H54 (cell line): ENCODE results near the gene ATP1B3.

Experiments
- DNase-seq: peaks from one replicate; pipeline ENCODE4 v3.0.0; 2011; ENCODE audit warnings: low spot score, mixed read lengths; ENCODE audit not compliant: insufficient read length
- FAIRE-seq: peaks from 3 replicates; lab custom pipeline; 2011; peaks lifted over from hg19 to GRCh38; lab: Jason Lieb, UNC
- POLR2A ChIP-seq: IDR thresholded peaks from 2 replicates; pipeline ENCODE4 v1.6.1; 2011; ENCODE audit warnings: low read depth, mild to moderate bottlenecking, low read length

ATP1B3 gene

DNA sequence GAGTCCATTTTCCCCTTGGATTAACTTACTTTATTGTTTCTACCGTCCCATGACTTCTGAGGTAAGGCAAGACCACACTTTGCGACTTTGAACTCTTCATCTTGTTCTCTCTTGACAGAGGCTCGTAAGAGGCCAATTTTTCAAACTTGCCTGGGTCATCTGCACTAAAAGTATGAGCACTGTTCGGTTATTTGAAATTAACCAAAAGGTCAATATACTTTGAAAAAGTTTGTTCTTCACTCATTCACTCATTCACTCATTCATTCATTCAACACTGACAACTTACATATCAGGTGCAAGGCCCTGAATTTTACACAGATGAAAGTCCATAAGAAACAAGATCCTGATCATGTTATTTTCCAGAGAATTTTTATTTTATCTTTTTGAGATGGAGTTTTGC, 57.9 kb downstream of the ATP1B3 start:
- DNase-seq (no peak), FAIRE-seq (no peak)
- TF ChIP-seq POLR2A = no peak

DNA sequence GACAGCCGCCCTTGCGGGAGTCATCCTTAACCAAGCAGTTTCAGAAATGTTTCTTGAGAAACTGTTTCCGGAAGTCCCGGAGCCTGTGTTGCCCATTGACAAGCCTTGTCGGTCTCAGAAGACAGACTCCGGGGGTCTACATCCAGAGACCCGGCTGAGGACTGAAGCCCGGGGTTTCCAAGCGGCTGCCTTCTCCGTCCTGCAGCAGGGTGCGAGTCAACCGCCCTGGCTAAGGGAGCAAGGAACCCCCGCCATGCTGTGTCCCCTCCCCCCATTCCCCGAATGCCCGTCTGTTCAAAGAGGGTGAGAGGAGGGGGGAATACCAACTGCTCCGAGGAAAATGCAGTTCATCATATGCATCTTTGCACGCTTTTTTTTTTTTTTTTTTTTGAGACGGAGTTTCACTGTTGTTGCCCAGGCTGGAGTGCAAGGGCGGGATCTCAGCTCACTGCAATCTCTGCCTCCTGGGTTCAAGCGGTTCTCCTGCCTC, 61.6 kb downstream of the ATP1B3 start:
- no peak for DNase-seq
- no peak for TF ChIP-seq POLR2A
- no peak for FAIRE-seq

DNA sequence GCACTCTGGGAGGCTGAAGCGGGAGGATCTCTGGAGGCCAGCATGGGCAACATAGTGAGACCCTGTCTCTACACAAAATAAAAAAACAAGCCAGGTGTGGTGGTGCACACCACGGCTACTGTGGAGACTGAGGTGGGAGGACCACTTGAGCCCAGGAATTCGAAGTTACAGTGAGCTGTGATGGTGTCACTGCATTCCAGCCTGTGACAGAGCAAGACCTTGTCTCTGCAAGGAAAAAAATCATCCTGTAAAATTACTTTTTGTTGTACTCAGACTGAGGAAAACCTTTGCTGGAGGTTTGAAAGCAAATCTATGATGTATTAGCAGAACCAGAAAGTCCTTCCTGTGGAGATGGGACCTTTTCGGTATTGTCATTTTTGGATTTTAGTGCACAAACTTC, 63.3 kb downstream of the ATP1B3 start:
- no peak for TF ChIP-seq POLR2A
- DNase-seq = no peak
- FAIRE-seq = no peak

GRCh38 chr3:141940194-141940776, 63.8 kb downstream of the ATP1B3 start:
- TF ChIP-seq POLR2A = no peak
- FAIRE-seq = peak; percentile 89
- DNase-seq = peak; percentile 75

DNA sequence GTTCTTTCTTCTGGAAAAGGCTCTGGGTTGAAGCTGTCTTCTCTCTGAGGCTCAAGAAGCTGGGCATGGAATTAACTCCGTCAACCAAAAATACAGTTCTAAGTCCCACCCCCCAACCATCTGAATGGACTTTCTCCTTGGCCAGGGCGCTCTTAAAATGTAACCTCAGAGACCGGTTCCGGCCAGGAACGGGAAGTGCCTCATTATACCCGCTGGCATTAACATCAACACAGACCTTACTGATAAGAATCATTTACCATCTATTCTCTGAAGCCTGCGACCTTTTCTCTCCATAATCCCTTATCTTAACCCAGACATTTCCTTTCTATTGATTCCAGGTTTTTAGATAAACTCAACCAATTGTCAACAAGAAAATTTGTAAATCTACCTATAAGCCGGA, 64.7 kb downstream of the ATP1B3 start:
- TF ChIP-seq POLR2A = no peak
- FAIRE-seq (no peak), DNase-seq (no peak)

GRCh38 chr3:141942006-141942405, 65.6 kb downstream of the ATP1B3 start:
- DNase-seq (no peak), FAIRE-seq (no peak)
- TF ChIP-seq POLR2A = no peak

DNA sequence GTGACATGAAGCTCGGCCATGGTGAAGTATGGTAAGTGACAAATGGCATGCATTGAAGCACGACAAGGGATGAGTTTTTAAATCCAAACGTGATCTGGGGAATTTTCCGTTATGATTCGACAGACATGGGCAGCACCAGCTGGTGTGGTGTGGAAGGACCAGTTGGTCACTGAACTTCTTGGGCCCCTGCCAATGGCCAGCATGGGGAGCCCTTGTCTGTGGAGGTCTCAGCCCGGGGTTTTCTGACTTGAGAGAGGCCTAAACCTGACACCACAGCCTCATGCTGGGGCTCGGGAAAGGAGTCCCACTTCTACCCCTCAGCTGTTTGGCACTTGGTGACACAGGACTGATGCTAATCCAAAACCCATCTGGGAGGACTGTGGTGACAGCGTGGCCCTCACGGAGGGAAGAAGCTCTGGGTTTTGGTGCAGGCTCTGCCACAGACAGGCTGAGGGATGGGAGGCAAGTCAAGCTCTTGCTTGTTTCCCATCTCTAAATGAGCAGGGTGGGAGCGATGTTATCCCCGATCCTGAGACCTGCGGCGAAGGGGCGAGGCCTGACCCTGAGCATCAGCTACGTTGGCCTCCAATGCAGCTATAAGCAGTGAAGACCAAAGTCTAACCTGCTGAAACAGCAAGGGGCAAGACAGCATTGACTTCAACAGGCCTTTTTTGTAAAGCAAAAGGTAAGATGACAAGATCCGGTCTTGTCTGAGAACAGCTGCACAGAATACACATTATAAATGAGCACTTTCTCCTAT, 69.5 kb downstream of the ATP1B3 start:
- DNase-seq (no peak), FAIRE-seq (no peak)
- TF ChIP-seq POLR2A = no peak

- DNase-seq (no peak), FAIRE-seq (no peak)
- no peak for TF ChIP-seq POLR2A
Measured at GRCh38 chr3:141949399-141949798, 73.0 kb downstream of the ATP1B3 start.

- FAIRE-seq (no peak), DNase-seq (no peak)
- TF ChIP-seq POLR2A = no peak
Measured at GRCh38 chr3:141949972-141950371, 73.5 kb downstream of the ATP1B3 start.

DNA sequence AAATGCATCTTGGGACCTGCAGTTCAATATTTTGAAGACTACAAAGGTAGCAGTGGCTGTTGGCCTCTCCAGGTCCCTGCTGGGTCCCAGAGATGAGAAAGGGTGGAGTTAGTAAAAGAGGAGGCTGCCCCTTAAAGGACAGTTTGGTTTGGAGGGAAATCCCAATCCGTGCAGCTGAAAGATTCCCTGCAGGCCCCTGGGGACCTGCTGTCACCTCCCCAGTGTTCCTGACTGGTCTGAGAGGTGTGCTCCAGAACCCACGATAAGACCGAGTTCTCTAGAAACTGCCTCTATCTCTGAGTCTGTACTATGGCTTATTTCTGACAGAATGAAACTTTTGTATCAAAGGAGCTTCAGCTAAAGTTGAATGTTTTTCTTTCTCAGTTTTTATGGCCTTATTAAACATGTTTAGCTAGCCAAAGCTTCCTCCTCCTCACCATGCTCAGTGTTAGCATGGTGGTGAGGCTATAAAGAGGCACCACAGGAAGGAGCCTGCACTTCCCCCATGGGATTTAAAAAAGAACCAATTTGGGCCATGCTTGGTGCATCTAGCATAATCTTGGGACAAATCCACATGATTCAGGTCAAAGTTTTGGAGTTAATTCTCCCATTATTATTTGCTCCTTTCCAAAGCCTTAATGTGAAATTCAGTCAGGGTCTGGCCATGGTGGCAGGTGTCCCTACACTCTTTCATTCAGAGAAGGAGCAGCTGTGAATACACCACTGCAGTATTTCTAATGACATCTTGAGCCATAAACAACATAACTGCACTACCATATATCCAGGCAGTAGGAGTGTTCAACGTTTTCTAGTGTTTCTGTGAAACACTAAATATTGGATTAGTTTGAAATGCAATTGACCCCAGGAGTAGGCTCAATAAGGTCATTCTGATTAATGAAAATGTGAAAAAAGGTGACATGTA, 74.4 kb downstream of the ATP1B3 start:
- TF ChIP-seq POLR2A = no peak
- no peak for FAIRE-seq
- no peak for DNase-seq

- no peak for TF ChIP-seq POLR2A
- FAIRE-seq (no peak), DNase-seq (no peak)
Measured at GRCh38 chr3:141952611-141953010, 76.2 kb downstream of the ATP1B3 start.

DNA sequence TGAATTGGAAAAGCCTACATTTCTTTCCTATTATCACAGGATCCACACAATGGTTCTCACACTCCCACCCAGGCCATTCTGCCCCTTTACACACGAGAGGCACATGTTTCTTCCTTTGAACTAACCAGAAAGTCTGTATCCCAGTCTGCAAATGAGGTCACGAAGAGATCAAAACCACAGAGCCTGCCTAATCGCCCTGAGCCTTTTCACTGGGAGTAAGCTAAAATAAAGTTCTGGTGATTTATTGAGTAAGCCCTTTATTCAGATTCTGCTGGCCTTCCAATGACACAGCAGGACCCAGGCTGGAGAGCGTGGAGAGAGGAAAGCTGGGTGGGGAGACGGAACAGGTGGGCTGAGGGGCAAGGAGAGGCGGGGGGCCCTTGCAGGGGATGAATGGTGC, 78.7 kb downstream of the ATP1B3 start:
- DNase-seq (peak; percentile 19), FAIRE-seq (peak; percentile 23)
- TF ChIP-seq POLR2A = no peak

DNA sequence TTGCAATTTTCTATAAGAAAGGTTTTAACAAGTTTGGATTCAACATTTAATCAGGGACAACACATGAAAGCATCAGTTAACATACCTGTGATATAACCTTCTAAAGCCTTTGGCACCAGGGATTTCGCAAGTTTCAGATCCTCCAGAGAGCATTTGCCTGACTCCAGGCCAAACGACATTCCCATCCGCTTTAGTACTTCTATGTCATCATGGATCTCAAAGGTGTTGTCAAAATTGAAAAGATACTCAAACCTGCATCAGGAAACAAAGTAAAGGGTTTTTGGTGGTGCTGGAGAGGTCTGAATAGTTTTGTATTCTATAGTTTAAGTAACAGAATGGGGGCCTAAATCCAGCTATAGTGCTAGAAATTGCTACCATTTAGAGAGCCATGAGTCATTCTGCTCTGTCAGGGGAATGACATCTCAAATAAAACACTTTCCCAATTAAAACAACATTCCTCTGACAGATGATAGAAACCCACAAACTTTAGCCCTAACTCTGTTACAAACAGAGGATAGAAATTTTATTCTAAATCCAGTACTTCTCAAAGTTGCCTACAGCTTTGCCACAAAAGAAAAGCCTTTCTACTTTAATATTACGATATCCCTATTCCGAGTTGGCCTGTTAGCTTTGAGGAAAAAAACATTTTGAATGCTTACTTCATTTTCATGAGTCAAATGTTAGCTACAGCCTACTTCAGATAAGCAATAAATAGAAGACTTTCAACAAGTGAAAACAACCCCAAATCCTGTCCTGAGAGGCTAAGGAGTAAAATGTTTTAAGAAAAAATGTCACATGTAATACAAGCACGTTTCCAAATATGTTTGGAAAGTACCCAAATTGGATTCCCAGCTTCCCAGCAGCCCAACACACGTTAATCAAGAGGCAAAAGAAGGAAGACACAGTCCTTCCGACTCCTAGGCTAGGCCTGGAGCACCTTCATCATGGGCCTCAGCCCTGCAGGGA, 83.4 kb downstream of the ATP1B3 start:
- no peak for TF ChIP-seq POLR2A
- FAIRE-seq (no peak), DNase-seq (peak; percentile 13)
